HuH-7.5 (cell line): Measurements from ENCODE around the gene SCN1A.
"Not testable (repeated sequence)": the region's sequence is repeated elsewhere in the genome, so short reads cannot be mapped to it uniquely, and the experiment has no call there.

Experiments used
- DNase-seq: peaks from one replicate; pipeline ENCODE4 v3.0.0; 2011; ENCODE audit warnings: low spot score

Gene SCN1A

DNA sequence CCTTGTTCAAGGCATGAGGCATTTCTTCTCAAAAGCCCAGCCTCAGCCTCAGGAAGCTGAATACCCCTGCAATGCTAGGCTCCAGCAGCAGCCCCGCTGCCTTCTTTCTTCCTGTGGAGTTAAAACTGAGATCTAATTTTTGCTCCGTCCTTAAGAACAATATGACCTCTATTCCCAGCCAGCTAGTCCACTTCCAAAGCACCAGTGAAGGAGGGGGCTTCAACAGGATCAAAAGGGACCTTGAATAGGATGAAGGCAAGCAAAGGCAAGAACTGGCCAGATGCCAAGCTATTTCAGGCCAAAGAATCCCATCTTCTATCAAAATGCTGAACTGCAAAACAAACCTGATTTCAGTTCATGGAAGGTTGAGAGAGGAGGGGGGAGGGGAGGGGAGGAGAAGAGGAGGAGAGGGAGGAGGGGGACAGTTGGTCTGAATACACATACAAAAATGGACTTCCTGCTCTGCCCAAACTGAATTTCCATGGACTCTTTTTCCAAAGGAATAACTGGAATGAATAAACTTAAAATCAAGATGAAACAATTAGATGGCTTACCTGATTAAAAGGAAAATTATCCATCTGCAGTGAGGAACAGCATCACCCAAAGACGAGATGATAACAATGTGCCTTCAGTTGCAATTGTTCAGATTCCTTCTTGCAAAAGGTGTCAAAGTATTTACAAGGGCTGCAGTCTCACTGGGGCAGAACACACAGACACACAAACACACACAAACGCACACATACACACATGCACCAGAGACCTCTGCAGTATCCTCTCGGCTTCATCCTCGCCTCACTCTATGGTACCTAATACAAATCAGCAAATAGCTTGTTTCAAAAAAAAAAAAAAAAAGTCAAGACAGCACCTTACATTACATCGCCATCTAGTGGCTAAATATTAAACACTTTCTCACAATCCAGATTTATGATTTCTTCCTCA lies at the start of gene SCN1A:
SCN1A (minus strand) TSS at position 804 of the 939 bp plus-strand sequence. CDS start 54,399 bp downstream, outside the sequence.
- no peak for DNase-seq

DNA sequence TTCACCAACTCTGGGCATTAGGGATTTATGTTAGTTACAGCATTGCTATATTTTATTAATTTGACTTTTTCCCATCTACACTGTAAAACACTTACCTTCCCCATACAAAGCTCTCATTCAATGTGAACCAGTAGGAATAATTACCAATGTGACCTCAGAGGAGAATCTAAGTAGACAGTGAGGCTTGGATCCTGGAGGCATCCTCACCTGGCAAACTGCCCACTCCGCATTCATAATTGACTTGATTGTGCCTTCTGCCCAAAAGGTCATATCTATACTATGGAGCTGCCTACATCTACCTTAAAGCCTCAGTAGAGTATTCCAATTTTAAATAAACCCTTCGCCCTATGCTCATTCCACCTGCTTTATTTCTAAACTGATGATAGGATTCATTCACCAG lies 45.4 kb upstream of the SCN1A start:
- DNase-seq: no peak

DNA sequence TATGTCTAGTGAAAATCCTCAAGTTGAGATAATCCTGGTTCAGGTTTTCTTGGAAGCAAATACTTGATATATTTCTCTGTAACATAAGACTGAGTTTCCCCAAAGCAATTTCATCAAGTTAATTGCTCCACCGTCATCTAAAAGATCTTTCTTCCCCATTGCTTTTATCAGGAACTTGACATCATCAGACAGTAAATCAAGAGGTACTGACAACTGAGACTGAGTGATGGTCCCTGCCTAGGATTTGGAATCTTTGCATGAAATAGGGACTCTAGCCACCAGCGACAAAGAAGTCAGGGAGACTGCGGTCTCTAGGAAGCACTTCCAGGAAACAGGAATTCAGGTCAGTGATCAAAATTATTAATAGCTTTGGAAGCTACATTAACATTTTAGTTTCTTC lies 43.4 kb upstream of the SCN1A start:
- no peak for DNase-seq

DNA sequence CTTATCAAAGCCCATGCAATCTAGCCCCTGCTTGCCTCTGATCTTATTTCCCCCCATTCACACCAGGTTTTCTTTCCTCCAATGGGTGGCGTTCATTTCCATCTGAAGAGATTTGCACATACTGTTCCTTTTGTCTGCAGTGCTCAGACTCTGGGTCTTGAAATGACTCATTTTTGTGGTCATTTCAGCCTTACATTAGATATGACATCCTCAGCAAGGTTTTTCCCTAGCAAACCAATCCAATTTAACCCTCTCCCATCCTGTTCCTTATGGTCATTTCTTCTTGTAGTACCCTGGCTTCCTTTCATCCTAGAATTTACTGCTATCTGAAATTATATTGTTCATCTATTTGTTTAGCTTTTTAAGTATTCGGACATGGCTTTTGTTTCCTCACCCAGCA lies 42.5 kb upstream of the SCN1A start:
- no peak for DNase-seq

DNA sequence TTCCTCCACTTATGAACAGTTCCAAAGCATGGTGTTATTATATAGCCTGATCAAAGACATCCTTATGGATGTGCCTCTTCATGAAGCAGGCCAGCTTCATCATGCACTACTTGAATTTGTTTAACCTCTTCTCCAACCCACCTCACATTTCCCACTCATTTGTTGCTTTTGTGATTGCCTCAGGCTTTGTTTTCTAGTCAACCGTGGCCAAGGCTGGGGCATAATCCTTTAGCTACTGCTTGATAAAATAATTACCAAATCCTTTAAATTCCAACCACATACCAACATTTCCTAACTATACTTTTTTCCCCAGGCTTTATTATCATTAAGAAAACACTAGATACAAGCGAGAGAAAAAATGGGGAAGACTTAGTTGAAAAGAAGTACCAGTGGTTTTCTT lies 39.6 kb upstream of the SCN1A start:
- no peak for DNase-seq

DNA sequence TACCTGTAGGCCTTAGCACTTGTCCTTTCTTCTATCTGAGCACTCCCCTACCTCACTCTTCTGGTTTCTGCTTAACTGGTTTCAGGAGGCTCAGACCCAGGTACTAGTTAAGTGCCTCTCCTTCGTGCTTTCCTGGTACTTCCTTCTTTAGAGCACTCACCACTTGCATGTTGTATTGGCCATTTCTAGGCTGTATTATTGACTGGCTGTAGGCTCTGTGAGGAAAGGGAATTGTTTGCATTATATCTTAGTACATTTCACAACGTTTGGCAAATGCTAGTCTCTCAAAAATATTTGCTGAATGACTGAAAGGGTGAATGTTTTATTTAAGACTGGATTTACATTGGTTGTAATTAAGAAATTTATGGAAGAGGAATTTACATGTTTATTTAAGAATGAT lies 36.0 kb upstream of the SCN1A start:
- no peak for DNase-seq

DNA sequence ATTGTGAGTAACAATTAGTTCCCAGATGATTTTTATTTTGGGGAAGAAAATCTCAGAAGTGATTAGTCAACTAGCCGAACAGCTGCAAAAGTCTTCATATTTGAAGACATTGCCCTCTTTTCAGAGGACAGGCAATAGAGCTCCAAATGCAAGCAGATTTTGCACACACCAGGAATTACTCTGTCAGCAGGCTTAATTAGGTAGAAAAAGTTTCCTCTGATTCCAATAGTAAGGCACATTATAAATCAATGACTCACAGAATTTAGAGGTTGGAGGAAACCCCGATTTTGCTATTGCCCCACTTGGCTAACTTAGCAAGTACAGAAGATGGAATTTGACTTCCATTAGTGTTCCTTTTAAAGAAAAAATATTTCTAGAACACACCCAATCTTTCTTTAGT lies 30.7 kb upstream of the SCN1A start:
- DNase-seq: no peak

DNA sequence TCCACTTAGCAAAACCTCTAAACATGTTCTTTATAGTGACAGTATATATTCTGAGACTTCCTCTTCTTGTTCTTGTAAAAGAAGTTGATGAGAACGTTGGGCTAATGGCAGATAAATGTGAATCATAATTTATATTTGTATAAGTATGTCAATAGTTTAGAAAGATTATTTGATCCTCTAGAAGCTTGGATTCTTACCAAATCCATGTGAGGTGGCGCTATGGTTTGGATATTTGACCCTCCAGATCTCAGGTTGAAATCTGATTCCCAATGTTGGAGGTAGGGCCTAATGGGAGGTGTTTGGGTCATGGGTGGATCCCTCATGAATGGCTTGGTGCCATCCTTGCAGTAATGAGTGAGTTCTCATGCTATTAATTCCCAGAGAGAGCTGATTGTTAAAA lies 29.8 kb upstream of the SCN1A start:
- DNase-seq: no peak

DNA sequence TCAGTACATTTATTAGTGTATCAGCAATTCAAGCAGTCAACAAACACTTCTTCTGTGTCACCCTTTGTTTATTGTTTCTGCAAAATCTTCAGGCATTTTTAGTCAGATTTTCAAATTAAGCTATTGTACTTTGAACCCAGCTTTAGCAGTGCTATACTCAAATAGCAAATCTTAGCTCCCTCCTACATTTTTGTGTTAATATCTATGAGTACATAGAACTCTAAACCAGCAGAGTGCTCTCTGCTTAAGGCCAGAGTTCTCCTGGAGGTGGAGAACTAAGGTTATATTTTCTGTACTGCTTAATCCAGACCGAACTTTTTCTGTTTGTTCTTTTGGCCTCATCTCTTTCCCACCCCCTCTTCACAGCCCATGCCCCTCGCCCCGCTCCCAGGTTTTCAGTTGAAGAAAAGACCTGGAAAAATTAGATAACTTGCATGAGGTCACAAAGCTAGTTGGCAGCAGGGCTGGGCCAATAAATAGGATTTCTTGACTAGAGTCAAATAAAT lies 29.2 kb upstream of the SCN1A start:
- DNase-seq: no peak

DNA sequence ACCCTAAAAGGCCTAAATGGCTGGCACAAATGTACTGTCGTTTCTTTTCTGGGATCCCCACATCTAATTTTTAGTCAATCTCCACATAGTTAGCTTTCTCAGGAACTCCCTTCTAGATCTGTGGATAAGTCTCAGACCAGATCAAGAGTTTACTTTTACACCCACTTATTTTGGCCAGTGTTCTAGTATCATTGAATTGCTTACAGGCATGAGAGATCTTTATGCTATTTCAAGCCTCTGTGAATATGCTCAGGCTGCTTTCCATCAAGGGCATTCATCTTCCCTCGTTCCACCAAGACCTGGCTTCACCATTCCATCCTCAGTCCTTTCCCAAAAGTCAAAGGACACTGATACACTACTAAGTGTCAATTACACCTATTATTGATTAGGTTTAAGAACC lies 27.8 kb upstream of the SCN1A start:
- no peak for DNase-seq

DNA sequence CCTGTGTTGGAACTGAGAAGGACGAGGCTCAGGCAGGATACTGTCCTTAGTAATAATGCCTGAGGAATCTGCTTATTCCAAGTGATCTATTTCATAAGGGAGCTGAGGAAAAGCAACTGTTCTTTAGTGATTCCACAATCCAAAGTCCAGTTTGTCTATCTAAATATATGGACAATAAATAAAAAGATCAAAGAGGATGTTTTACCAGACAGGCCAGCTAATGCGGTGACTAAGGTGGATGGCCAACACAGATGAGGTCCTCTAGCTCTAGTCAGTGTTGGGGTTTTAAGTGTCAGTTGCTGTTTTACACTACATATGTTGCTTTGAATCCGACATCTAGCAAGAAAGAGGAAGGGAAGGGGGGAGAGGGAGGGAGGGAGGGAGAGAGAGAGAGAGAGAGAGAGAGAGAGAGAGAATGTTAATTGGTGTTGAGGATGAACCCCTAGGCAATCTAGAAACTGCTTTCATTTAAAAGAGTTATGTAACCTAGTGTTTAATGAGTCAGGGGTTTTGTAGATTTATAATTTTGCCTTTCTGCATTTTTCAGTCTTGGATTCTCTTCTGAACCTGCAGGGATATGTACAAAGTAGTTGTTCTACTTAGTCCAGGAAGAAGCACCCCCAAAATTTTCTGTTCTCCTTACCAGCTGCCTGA lies 27.0 kb upstream of the SCN1A start:
- no peak for DNase-seq

DNA sequence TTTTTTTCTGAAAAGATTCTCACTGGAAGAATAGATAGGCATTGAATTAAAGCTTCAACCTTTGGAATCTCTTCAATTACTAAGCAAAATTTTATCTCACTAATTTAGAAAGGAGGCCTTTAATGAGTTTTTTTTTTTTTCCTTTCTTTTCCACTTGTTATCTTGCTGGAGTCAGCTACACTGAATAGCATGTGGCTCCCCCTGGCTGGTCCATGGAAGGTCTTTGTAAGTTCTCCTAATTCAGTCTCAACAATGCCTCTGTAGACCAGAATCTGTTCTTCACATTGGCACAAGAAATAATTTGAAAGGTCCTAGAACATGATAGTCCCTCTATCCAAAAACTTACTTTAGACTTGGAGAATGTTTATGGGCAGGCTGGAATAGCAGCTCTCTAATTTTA lies 24.2 kb upstream of the SCN1A start:
- no peak for DNase-seq

DNA sequence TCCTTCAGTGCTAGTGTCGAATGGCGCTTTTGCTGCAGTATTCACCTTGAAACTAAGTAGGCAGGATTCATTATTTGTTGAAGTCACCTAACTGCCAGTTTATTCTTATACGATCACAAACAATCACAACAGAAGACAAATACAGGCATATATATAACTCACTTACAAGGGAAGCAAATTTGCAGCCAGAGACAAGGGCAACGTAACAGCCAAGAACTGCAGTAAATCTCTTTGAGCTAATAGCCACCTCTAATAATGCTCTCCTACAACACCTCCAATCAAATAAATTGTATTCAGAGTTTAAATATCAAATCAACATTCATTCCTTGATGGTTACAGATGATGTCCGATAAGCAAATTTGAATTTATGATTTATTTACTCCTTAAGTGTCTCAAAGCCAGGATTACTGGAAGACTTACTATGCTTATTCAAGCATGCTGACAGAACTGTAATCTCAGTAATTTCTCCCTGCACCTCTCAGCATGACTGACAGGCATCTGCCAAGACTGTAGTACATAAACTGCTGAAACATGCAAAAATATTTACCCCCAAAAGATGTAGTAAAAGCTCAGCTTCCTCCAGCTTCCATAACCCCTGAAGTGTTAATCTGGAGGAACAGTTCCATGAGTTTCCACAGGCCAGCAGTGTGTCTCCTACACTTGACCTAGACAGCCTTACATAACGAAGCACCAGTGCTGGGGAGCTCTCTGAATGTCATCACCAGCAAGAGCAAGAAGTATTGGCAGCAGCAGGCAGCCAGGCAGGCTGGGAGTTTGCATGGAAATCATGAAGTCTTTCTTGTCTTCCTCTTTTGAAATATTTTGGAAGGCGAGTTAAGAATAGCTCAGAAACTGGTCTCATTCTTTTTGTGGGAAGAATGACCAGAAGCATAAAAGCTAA lies 20.9 kb upstream of the SCN1A start:
- no peak for DNase-seq

DNA sequence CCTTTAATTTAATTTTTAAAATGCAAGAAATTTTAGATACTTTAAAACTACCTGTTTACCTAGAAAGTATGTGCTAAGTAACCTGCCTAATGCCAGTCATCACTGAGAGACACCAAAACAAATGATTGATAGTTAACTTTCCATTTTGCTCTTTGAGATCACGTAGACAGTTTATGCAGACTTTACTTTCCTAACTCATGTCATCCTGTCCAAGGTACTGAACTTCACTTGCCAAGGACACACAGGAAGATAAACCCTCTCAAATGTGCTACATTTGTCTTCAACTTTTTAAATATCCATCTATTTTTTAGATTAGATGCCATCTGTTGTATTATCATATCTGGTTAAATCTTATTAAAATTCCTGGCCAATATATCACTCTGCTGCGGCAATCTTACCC lies 20.1 kb upstream of the SCN1A start:
- no peak for DNase-seq

DNA sequence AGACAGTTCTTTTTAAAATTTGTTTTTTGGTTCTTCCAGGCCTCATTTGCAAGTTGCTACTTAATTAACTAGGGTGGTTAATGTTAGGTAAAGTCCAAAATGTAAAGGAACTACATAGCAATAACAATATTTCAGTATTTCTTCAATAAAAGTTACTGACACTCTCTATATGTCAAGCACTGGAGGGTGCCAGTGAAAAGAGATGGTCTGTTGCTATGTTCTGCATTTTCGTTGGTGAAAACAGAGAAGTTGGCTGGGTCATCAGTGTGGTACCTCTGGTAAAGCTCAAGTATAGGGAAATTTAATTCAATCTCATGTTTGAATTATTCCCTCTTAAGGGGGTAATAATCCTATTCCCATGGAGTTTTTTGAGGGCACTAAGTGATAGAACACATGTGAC lies 16.3 kb upstream of the SCN1A start:
- no peak for DNase-seq

DNA sequence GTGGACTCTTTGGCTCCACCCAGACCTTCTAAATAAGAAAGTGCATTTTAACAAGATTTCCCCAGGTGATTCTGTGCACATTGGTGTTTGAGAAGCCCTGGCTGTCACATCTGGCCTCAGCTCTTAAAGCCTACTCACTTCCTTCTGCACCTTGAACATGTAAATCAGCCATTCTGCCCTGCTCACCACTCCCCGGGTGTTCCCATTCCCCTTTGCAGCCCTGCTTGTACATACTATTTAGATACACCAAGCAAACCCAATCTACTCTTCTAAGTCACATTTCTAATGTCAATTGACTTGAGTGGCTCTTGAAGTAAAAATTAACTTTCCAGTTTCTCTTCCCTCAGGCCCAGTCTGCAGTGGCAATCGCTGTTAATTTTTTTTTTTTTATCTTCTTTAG lies 13.1 kb upstream of the SCN1A start:
- DNase-seq: no peak

DNA sequence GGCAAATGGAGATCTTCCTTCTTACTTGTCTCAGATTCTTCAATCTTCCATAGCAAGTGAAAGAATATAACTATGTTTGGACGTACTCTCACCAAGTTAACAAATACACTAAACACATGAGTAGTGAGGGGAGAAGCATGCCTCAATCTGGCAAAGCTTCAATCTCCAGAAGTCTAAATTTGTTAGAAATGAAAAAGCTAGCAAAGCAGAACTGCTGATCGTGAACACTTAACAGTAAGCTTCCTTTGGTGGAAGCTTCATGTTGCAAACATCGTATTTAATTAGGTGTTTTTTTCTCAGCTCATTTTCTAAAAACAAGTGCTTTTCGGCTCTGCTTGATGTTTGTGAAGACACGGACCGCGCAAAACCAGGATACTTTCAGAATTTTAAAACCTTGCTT lies 12.7 kb upstream of the SCN1A start:
- DNase-seq: no peak

DNA sequence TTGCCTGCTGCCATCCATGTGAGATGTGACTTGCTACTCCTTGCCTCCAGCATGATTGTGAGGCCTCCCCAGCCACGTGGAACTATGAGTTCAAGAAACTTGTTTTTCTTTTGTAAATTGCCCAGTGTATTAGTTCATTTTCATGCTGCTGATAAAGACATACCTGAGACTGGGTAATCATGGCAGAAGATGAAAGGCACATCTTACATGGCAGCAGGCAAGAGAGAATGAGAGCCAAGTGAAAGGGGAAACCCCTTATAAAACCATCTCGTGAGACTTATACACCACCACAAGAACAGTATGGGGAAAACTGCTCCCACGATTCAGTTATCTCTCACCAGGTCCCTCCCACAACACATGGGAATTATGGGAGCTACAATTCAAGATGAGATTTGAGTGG lies 11.7 kb upstream of the SCN1A start:
- not testable (repeated sequence) for DNase-seq

DNA sequence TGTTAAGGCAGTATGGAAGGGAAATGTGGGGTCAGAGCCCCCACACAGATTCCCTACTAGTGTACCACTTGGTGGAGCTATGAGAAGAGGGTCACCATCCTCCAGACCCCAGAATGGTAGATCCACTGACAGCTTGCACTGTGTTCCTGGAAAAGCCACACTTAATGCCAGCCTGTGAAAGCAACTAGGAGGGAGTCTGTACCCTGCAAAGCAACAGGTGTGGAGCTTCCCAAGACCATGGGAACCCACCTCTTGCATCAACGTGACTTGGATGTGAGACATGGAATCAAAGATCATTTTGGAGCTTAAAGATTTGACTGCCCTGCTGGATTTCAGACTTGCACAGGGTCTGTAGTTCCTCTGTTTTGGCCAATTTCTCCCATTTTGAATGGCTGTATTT lies 10.8 kb upstream of the SCN1A start:
- no peak for DNase-seq

DNA sequence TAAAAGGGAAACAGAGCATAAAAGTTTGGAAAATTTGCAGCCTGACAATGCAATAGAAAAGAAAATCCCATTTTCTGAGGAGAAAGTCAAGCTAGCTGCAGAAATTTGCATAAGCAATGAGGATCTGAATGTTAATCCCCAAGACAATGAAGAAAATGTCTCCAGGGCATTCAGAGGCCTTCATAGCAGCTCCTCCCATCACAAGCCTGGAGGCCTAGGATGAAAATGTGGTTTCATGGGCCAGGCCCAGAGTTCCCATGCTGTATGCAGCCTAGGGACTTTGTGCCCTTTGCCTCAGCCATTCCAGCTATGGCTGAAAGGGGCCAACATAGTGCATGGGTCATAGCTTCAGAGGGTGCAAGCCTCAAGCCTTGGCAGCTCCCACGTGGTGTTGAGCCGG lies 10.3 kb upstream of the SCN1A start:
- DNase-seq: no peak

DNA sequence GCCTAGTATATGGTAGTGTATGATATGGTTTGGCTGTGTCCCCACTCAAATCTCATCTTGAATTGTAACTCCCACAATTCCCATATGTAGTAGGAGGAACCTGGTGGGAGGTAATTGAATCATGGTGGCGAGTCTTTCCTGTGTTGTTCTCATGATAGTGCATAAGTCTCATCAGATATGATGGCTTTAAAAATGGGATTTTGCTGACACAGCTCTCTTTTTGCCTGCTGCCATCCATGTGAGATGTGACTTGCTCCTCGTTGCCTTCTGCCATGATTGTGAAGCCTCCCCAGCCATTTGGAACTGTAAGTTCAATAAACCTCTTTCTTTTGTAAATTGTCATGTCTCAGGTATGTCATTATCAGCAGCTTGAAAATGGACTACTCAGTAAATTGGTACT lies 9.5 kb upstream of the SCN1A start:
- no peak for DNase-seq

DNA sequence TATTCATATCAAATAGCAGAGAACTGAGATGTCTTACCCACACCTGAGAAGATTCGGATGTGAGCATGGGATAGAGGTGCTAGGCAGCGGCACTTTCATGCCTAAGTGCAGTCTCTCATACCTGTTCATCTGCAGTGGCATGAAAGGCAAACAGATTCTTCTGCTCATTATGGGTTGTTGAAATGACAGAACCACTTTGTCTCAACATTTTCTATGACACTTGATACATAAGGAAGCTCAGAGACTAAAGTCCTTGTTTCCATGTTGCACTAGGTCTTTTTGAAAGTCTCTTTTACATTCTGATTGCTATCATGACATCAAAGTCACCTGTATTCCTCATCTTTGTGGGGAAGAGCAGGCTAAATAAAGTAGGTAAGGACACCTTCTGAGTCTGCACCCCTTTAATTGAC lies 8.0 kb upstream of the SCN1A start:
- no peak for DNase-seq
